GM18951 (cell line): ENCODE data around the gene PVALB.

Experiments
- POLR2A ChIP-seq: IDR thresholded peaks from 4 replicates; pipeline ENCODE4 v1.6.1; 2011; ENCODE audit warnings: mild to moderate bottlenecking; ENCODE audit not compliant: insufficient read length, insufficient read depth; ENCODE audit errors: extremely low read depth
- in situ Hi-C: fragments of 300-500 bp; cut with MboI; formaldehyde crosslinking; loops from one replicate; pipeline ENCODE4 v1.12.0; 2022; ENCODE audit warnings: low sequenced_read_pairs, mixed read lengths, inconsistent platforms; ENCODE audit not compliant: unreplicated experiment

The PVALB gene

GRCh38 chr22:36856792-36857135 is 39.9 kb upstream of the PVALB start:
- TF ChIP-seq POLR2A = no peak

GRCh38 chr22:36856121-36856791 is 39.4 kb upstream of the PVALB start:
- in situ Hi-C loops = no loop called here
- TF ChIP-seq POLR2A = no peak

More at GRCh38 chr22:36856792-36857135, 39.9 kb upstream of the PVALB start:
- in situ Hi-C loops = no loop called here

GRCh38 chr22:36855478-36855877 is 38.6 kb upstream of the PVALB start:
- in situ Hi-C loops = no loop called here
- TF ChIP-seq POLR2A = no peak

GRCh38 chr22:36853407-36854099 is 36.7 kb upstream of the PVALB start:
- in situ Hi-C loops = no loop called here
- TF ChIP-seq POLR2A = peak; percentile 26

GRCh38 chr22:36852056-36852973 is 35.5 kb upstream of the PVALB start:
- no peak for TF ChIP-seq POLR2A
- in situ Hi-C loops = no loop called here

- in situ Hi-C loops = no loop called here
- no peak for TF ChIP-seq POLR2A
Observed at GRCh38 chr22:36850682-36851081, 33.8 kb upstream of the PVALB start.

GRCh38 chr22:36850056-36850455 is 33.2 kb upstream of the PVALB start:
- in situ Hi-C loops = no loop called here
- TF ChIP-seq POLR2A = no peak

- in situ Hi-C loops = no loop called here
- no peak for TF ChIP-seq POLR2A
Observed at GRCh38 chr22:36846949-36847348, 30.1 kb upstream of the PVALB start.

- no peak for TF ChIP-seq POLR2A
- in situ Hi-C loops = no loop called here
Observed at GRCh38 chr22:36846271-36846670, 29.4 kb upstream of the PVALB start.

GRCh38 chr22:36840106-36840505 is 23.3 kb upstream of the PVALB start:
- in situ Hi-C loops = no loop called here
- no peak for TF ChIP-seq POLR2A

- no peak for TF ChIP-seq POLR2A
- in situ Hi-C loops = no loop called here
Observed at GRCh38 chr22:36839356-36840073, 22.7 kb upstream of the PVALB start.

GRCh38 chr22:36838119-36839030 is 21.5 kb upstream of the PVALB start:
- no peak for TF ChIP-seq POLR2A
- in situ Hi-C loops = no loop called here
